GM12878 (cell line): Measurements from ENCODE around the gene PGLYRP3. TPM values are rescaled to one million over a fixed set of nuclear protein-coding genes. Genes with fewer than 3 reads are reported as not detected.

Experiments
- IKZF1 ChIP-seq: fragments of 450-650 bp; conservative IDR thresholded peaks from 2 replicates; pipeline ENCODE4 v1.6.1; 2017; ENCODE audit warnings: antibody characterized with exemption, mild to moderate bottlenecking
- NR2F1 ChIP-seq: fragments of 450-650 bp; conservative IDR thresholded peaks from 2 replicates; pipeline ENCODE4 v1.6.1; 2017; ENCODE audit warnings: mild to moderate bottlenecking
- RELB ChIP-seq: fragments of 450-650 bp; IDR thresholded peaks from 2 replicates; pipeline ENCODE4 v1.6.1; 2017; ENCODE audit warnings: low read depth, mild to moderate bottlenecking, moderate library complexity
- RUNX3 ChIP-seq: IDR thresholded peaks from 2 replicates; pipeline ENCODE4 v1.6.1; 2012; ENCODE audit warnings: low read length, inconsistent platforms
- SMARCA5 ChIP-seq: fragments of 450-650 bp; IDR thresholded peaks from 2 replicates; pipeline ENCODE4 v1.6.1; 2017; ENCODE audit warnings: mild to moderate bottlenecking
- ZBTB4 ChIP-seq: fragments of 450-650 bp; formaldehyde crosslinking; IDR thresholded peaks from 2 replicates; pipeline ENCODE4 v1.4.0; 2022; ENCODE audit warnings: mild to moderate bottlenecking, moderate library complexity
- ZNF24 ChIP-seq: fragments of 450-650 bp; IDR thresholded peaks from 2 replicates; pipeline ENCODE4 v1.6.1; 2017; ENCODE audit warnings: antibody characterized with exemption, mild to moderate bottlenecking
- polyA plus RNA-seq, 11 experiments: library from polyadenylated mRNA; depleted of rRNA in 4 of 11; unstranded in 6 of 11; stranded (reverse) in 5 of 11; fragments of >200 nt; fragmentation: Nextera tagmentation in 4 of 11; fragmentation: Illumina TruSeq in 1 of 11; extraction: Ambion mirVana in 4 of 11; extraction: Trizol in 1 of 11; gene quantifications; 1 replicate in 1 of 11; 2 replicates in 10 of 11; pipeline versions ENCODE4 v1.2.1 to v1.2.3, GENCODE V29; 2011 to 2016; ENCODE audit warnings: inconsistent platforms in 2 of 11, missing spikeins in 2 of 11, low read depth in 1 of 11
- total RNA-seq, 4 experiments: library from RNA; depleted of rRNA in 3 of 4; stranded (reverse); fragments of >200 nt in 3 of 4; fragmentation: Illumina TruSeq in 1 of 4; extraction: Trizol in 1 of 4; gene quantifications; 2 replicates each; pipeline versions ENCODE4 v1.2.1 to v1.2.3, GENCODE V29; 2013 to 2021

The PGLYRP3 gene
- total and polyA plus RNA-seq, 10 of the 15 experiments (the other 5 are each of a cell fraction or from before 2014, with no cell fraction given): 0.10 to 0.49 (median 0.18) TPM; not detected in 7

- TF ChIP-seq IKZF1 (peak; percentile 88), ZBTB4 (CRISPR knock-in tag) (no peak), RUNX3 (peak; percentile 76), SMARCA5 (peak; percentile 51; the same call in 1 of the 2 replicates), RELB (peak; percentile 92), NR2F1 (peak; percentile 17; the same call in 1 of the 2 replicates), ZNF24 (no peak)
Measured at GRCh38 chr1:153345187-153346076, 32.7 kb upstream of the PGLYRP3 start (continued).
